KG1 (cell line): ENCODE measurements around the gene IARS2.
"Not testable (repeated sequence)": the region's sequence is repeated elsewhere in the genome, so short reads cannot be mapped to it uniquely, and the experiment has no call there.

Experiments
- DNase-seq: peaks from one replicate; lab custom pipeline; 2025; lab: John Stamatoyannopoulos, UW

IARS2 gene

GRCh38 chr1:220112600-220112999 lies 18.7 kb downstream of the IARS2 start:
- not testable (repeated sequence) for DNase-seq

DNA sequence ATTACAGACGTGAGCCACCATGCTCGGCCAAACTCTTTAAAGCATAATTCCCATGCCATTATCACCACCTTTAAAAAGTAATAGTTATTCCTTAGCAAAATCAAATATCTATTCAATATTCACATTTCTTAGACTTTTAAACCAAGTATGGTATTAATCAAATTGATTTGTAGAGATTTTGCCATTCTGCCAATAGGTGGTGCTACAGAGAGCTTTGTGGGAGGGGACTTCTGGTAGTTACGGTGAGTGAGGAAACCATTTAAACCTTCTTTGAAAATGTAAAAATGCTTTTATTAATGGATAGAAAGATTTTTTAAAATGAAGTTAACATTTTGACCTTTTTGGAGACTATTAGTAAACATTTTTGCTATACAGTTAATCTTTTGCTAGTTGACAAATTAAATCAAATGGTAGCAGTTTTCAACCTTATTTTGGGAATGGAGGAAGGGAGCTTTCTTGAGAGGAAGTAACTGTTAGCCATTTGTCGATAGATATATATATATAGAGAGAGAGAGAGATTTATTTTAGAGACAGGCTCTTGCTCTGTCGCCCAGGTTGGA lies 19.3 kb downstream of the IARS2 start:
- peak; percentile 7 for DNase-seq

GRCh38 chr1:220119043-220119512 lies 25.1 kb downstream of the IARS2 start:
- no peak for DNase-seq

DNA sequence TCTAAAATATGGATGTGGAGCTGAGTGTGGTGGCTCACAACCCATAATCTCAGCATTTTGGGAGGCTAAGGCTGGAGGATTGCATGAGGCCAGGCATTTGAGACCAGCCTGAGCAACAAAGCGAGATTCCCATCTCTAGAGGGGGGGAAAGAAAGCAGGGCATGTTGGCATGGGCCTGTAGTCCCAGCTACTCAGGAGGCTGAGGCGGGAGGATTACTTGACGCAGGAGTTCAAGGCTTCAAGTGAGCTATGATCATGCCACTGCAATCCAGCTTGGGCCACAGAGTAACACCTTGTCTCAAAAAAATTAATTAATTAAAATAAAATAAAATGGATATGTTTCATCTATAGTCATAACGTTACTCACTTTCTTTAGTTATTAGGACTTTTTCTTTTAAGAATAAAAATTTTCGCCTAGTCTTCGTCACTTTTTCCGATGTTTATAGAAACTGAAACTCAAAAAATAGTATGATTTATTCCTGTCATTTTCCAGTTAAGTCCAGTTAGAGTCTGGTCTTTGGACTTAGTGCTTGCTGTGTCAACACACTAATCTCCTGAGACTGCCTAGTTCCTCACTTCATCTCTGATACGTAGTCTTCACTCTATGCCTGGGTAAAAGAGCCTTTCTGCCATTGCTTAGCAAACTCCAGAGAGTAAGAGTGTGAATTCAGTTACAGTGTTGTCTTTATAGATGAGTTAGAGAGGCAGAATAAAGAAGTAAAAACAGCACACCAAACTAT lies 28.0 kb downstream of the IARS2 start:
- DNase-seq, result no peak

GRCh38 chr1:220123066-220123465 lies 29.1 kb downstream of the IARS2 start:
- DNase-seq, result no peak

DNA sequence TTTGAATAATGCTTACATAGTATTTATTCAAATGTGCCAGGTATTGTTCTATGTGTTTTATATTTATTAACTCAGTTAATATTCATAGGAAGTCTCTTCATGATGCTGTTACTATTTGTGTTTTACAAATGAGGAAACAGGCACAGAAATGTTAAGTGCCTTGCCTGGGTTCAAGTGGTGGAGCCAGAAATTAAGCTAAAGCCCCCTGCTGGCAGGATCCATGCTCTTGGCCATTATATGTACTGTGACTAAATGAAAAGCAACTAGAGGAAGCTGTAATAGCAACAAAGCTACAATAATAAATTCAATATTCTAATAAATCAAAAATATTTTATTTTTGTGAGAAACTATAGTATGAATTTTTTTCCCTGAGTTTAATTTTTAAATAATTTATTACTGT lies 30.0 kb downstream of the IARS2 start:
- DNase-seq, result no peak

DNA sequence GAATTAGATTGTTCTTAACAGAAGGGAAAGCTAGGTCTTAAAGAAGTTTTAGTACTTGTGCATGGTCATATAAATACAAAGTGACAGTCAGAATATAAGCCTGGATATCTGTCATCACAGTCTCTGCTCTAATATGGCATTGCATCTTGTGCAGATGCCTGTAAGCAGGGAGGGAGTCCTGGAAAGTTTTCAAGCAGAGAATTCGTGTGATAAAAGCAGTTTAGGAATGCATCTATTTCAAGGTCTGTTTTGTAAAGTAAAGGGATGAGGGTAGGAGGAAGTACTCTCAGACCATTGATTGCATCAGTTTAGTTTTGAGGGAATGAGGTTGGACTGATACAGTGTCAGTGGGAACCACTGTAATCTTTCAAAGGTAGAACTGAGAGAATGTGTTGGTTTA lies 30.6 kb downstream of the IARS2 start:
- DNase-seq, result no peak

DNA sequence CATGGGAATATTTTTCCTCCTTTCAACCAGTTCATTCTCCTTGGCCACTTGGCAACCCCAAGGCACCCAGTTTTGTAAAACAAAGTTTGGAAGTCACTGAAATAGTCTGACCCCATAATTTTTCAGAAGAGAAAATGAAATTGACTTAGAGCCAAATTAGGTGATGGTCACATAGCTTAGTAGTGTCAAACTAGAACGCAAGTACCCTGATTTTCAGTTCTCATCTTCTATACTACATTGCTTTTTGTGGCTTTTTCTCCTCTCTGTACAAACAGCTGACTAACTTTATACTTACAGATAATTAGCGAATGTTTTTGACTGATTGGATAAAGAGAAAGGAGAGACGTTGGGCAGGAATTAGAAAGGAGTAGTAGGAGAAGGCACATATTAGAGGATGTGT lies 33.1 kb downstream of the IARS2 start:
- DNase-seq, result no peak

DNA sequence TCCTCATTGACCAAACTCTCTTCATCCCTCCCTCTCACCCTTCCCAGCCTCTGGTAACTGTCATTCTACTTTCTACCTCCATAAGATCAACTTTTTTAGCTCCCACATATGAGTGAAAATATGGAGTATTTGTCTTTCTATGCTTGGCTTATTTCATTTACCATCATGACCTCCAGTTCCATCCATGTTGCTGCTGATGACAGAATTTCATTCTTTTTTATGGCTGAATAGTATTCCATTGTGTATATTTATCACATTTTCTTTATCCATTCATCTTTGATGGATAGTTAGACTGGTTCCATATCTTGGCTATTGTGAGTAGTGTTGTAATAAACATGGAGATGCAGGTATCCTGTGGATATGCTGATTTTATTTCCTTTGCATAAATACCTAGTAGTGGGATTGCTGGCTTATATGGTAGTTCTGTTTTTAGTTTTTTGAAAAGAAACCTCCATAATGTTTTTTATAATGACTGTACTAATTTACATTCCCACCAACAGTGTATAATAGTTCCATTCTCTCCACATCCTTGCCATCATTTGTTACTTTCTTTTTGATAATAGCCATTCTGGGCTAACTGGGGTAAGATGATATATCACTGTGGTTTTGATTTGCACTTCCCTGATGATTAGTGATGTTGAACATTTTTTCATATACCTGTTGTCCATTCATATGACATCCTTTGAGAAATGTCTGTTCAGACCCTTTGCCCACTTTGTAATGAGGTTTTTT lies 35.7 kb downstream of the IARS2 start:
- no peak for DNase-seq

DNA sequence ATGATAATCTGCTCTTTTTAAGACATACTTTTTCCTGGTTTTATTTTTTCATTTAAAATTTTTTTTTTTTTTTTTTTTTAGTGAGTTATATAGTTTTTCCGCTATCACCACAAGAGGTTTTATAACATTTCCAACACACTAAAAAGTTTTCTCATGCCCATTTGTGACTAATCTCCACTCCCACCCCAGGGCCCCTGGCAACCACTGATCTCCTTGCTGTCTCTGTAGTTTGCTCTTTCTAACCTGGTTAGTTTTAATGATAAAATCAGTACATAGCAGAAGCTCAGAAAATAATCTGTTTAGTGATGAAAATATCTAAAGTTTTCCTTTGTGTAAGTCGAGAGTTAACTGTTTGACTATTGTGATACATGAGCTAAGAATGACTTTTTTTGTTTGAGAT lies 41.8 kb downstream of the IARS2 start:
- no peak for DNase-seq

GRCh38 chr1:220137019-220137786 lies 43.3 kb downstream of the IARS2 start:
- peak; percentile 40 for DNase-seq

- no peak for DNase-seq
Measured at GRCh38 chr1:220139966-220140365, 46.0 kb downstream of the IARS2 start.

GRCh38 chr1:220144051-220144450 lies 50.1 kb downstream of the IARS2 start:
- no peak for DNase-seq

- DNase-seq, result no peak
Measured at GRCh38 chr1:220149742-220150141, 55.8 kb downstream of the IARS2 start.

GRCh38 chr1:220151454-220151853 lies 57.5 kb downstream of the IARS2 start:
- DNase-seq, result no peak

DNA sequence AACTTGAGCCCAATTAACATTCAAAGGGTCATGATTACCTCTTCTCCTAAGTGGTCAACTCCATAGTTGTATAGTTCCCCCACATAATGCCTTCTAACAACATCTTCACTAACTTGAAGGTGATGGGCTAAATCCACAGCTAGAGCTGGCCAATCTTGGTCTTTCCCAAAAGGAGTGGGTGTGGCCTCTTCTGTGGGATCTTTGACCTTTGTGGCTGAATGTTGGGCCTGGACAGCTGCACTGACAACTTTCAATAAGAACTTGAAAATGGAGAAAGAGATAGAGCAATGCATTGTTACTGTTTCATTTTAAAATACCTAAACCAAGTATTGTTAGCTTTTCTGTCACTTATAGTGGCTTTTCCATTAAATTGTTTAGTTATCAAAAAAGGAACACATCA lies 59.2 kb downstream of the IARS2 start:
- DNase-seq, result no peak

- DNase-seq, result no peak
Measured at GRCh38 chr1:220156620-220157146, 62.8 kb downstream of the IARS2 start.

- DNase-seq, result no peak
Measured at GRCh38 chr1:220157738-220158137, 63.8 kb downstream of the IARS2 start.

DNA sequence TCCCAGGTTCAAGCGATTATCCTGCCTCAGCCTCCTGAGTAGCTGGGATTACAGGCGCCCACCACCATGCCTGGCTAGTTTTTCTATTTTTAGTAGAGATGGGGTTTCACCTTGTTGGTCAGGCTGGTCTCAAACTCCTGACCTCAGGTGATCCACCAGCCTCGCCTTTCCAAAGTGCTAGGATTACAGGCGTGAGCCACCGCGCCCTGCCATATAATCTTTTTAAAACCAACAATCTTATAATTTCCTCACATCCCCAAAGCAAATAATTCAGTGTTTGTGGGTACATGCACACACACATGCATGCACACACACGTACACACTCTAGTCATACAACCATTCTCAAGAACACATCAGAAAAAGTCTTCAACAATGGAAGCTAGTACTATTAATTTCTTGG lies 64.6 kb downstream of the IARS2 start:
- DNase-seq, result not testable (repeated sequence)

- DNase-seq, result no peak
Measured at GRCh38 chr1:220159041-220159440, 65.1 kb downstream of the IARS2 start.

DNA sequence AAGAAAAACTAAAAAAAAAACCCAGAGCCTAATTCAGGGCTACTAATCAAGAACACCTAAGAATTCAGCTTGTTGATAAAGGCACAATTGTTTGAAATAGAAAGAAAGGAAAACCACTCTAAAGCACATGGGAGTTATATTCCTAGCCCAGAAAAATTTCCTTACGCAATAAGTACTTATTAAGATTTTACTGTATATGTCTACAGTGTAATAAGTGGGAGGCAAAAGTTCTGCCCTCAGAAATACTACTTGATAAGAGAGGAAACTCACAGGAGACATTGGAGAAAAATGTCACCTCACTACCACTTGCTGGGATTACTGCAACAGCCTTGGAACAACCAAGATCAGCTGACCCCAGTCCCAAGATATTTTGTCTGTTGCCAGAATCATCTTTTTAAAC lies 66.1 kb downstream of the IARS2 start:
- no peak for DNase-seq

DNA sequence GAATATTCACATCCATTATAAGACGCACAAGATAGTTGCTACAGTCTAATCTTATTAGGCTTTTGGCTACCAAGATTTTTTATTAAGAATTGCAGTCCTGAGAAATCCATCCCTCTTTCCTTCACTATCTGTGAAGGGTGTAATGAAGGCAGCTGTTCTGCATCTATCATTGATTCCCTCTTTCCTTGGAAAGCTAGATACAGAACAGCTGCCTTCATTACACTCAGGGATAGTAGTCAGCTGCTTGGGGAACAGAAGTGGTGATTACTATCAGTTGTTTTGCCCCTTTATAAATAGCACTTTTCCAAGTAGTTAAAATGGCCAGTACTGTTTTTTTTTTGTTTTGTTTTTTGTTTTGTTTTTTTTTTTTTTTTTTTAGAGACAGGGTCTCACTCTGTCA lies 70.2 kb downstream of the IARS2 start:
- no peak for DNase-seq
